Measurements from ENCODE around the gene TRO.

DNA sequence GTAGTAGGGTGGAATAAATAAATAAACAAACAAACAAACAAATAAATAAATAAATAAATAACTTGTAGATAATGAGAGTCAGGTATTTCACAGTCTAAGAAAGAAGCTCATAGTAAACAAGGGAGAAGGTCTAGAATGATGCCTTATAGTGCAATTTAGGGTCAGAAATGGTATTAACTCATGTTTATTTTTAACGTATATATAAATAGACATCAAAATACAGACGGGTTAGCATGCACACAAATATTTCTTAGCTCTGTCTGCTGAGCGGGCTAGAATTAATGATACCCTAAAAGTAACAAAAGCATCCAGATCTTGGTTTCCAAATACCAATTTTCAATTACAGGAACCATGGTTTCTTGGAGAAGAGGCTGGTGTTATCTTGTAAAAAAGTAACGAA, 56.8 kb downstream of the TRO start:
- TF ChIP-seq POLR2A (IDR thresholded peaks at IDR 0.05; ENCODE audit: low read length) (no peak), GATA1 (IDR thresholded peaks at IDR 0.05; ENCODE audit: low read depth, low read length) (no peak)

All from erythroblast (primary cell).